Bronchial epithelial cell (primary cell): Measurements from ENCODE around the gene WDPCP. TPM values are rescaled to one million over a fixed set of nuclear protein-coding genes. Genes with fewer than 3 reads are reported as not detected.
"Not testable (repeated sequence)": the region's sequence is repeated elsewhere in the genome, so short reads cannot be mapped to it uniquely, and the experiment has no call there.

Experiments
- DNase-seq: peaks from one replicate; pipeline ENCODE4 v3.0.0-alpha.2; 2010; ENCODE audit warnings: low read depth
- FAIRE-seq: peaks from 2 replicates; lab custom pipeline; 2011; peaks lifted over from hg19 to GRCh38; lab: Jason Lieb, UNC
- H3K27me3 ChIP-seq: 2 replicates; pipeline ENCODE4 v1.5.1; 2011; ENCODE audit warnings: low read length; ENCODE audit not compliant: control insufficient read depth, insufficient read depth
- H3K36me3 ChIP-seq: 2 replicates; pipeline ENCODE4 v1.5.1; 2011; ENCODE audit warnings: low read length; ENCODE audit not compliant: control insufficient read depth, insufficient read depth
- H3K4me3 ChIP-seq: 2 replicates; pipeline ENCODE4 v1.5.1; 2011; ENCODE audit warnings: mild to moderate bottlenecking, low read depth, low read length, control low read depth
- total RNA-seq: library from RNA; depleted of rRNA; stranded (reverse); fragments of >200 nt; gene quantifications from 2 replicates; pipeline ENCODE4 v1.2.1, GENCODE V29; 2014
- TF ChIP-seq, protein P1 (sequence below): IDR thresholded peaks from 2 replicates; pipeline ENCODE4 v1.5.1; 2011; ENCODE audit warnings: mild to moderate bottlenecking, moderate library complexity, low read length, control low read depth, inconsistent platforms; ENCODE audit not compliant: insufficient read depth, severe bottlenecking

The WDPCP gene
- total RNA-seq, 1 donor from 2014 or later, result 3.2 TPM

DNA sequence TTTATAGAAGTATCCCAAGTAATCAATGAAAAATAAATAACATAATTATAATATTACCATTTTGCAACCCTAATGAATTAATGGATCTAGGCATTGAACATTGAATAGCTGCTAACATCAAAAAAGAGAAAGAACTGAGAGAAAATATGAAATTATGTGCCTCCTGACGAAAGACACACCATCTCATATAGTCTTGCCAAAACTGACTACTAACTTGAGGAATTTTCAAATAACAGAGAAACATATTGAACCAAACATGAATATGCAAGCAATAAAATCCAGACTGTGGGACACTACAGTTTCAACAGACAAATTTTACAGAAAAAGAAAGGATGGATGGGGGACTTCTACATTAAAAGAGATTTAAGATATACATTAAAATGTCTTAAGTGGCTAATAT lies 165.7 kb downstream of the WDPCP start:
- Histone ChIP-seq H3K4me3 (no peak overlapping the region), H3K36me3 (no peaks in the 10 kb centered on the region), H3K27me3 (no peaks in the 10 kb centered on the region)
- FAIRE-seq, result no peak
- no peak for DNase-seq
- TF ChIP-seq, protein P1, sequence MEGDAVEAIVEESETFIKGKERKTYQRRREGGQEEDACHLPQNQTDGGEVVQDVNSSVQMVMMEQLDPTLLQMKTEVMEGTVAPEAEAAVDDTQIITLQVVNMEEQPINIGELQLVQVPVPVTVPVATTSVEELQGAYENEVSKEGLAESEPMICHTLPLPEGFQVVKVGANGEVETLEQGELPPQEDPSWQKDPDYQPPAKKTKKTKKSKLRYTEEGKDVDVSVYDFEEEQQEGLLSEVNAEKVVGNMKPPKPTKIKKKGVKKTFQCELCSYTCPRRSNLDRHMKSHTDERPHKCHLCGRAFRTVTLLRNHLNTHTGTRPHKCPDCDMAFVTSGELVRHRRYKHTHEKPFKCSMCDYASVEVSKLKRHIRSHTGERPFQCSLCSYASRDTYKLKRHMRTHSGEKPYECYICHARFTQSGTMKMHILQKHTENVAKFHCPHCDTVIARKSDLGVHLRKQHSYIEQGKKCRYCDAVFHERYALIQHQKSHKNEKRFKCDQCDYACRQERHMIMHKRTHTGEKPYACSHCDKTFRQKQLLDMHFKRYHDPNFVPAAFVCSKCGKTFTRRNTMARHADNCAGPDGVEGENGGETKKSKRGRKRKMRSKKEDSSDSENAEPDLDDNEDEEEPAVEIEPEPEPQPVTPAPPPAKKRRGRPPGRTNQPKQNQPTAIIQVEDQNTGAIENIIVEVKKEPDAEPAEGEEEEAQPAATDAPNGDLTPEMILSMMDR, result no peak

DNA sequence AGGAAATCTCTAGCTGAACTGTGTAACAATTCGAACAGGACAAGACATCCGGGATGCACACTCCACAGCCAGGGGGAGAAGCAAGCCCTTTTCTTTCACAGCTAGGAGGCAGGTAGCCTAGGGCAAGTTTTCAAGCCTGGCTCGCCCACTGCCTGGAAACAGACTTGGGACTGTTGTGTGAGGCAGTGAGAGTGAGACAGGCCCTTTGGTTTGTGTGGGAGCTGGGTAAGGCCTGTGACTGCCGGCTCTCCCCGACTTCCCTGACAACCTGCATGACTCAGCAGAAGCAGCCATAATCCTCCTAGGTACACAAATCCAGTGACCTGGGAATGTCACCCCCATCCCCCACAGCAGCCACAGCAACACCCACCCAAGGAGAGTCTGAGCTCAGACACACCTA lies 179.7 kb downstream of the WDPCP start:
- Histone ChIP-seq H3K36me3 (no peaks in the 10 kb centered on the region), H3K27me3 (no peaks in the 10 kb centered on the region), H3K4me3 (no peak overlapping the region)
- DNase-seq (peak; percentile 30), FAIRE-seq (no peak)
- TF ChIP-seq, protein P1, result no peak

DNA sequence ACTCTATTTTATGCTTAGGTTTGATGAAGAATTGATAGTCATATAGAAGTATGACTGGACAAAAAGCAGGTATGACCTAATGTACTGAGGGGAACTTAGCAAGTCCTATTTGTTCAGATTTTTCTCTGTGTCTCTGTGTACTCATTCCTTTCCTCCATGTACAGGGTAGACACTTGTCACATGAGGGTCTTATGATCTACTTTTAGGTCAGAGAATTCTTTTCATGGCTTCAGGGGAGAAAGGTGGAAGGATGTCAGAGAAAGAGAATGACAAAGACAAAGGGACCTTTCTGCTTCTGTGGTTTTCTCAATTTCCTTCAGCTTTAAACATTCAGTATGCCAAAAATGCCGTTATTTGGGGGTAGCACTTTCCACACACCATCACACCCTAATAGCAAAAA lies 181.6 kb downstream of the WDPCP start:
- DNase-seq (no peak), FAIRE-seq (no peak)
- TF ChIP-seq, protein P1, result no peak
- no peak overlapping the region for H3K4me3 ChIP-seq
- H3K27me3 ChIP-seq, result no peaks in the 10 kb centered on the region
- no peaks in the 10 kb centered on the region for H3K36me3 ChIP-seq

DNA sequence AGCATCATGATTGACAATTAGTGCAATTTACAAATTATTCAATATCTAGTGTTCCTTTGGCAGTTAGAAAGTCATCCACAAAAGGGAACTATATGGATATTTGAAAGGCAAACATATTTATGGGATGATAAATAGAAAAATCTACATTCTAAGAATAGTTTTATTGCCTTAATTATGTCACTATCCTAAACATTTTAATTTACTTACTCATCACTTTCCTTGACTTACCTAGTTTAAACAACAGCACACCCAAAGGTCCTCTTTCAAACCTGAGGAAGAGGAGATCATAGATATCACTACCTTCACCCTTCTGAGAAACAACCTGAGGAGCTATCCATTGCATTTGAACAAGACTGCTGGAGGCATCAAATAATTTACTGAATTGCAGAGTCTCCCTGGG lies 184.5 kb downstream of the WDPCP start:
- no peak overlapping the region for H3K4me3 ChIP-seq
- TF ChIP-seq, protein P1, result no peak
- no peak for FAIRE-seq

DNA sequence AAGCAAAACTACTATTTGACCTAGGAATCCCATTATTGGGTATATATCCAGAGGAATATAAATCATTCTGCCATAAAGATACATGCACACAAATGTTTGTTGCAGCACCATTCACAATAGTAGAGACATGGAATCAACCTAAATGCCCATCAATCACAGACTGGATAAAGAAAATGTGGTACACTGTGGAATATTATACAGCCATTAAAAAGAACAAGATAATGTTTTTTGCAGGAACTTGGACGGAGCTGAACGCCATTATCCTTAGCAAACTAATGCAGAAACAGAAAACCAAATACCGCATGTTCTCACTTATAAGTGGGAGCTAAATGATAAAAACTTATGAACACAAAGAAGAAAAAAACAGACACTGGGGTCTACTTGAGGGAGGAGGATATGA lies 185.4 kb downstream of the WDPCP start:
- H3K27me3 ChIP-seq, H3K36me3 ChIP-seq, DNase-seq, H3K4me3 ChIP-seq, FAIRE-seq: not testable (repeated sequence)

More for the DNA sequence above, 184.5 kb downstream of the WDPCP start:
- Histone ChIP-seq H3K36me3 (no peaks in the 10 kb centered on the region), H3K27me3 (no peaks in the 10 kb centered on the region)
- DNase-seq, result no peak

DNA sequence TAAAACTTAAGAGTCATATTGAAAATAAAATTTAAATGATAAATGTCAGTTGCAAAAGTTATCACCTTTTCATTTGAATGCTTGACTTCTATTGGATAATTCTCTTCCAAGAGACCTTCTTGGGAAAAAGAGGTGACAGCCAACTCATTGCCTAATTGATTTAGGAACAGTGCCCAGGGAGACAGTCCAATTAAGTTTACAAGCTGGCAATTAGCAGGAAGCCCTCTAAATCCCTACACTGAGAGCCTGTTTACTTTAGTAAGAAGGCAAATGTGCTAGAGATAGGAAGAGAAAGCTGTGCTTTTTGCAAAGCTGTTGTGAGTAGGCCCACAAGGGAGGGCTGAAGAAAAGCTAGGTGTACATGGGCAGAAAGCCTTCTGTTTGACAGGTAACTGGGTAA lies 189.1 kb downstream of the WDPCP start:
- DNase-seq (no peak), FAIRE-seq (peak; percentile 32)
- no peak overlapping the region for H3K4me3 ChIP-seq
- TF ChIP-seq, protein P1, result no peak
- no peaks in the 10 kb centered on the region for H3K27me3 ChIP-seq
- no peaks in the 10 kb centered on the region for H3K36me3 ChIP-seq
